GM12878 (cell line): ENCODE results near the gene TTC31. TPM values are rescaled to one million over a fixed set of nuclear protein-coding genes. Genes with fewer than 3 reads are reported as not detected.

Experiments
- ATAC-seq: fragments of 200-7000 bp; cut with Tn5 transposase; 3 replicates; pipeline ENCODE4 v1.9.1; 2020; ENCODE audit warnings: mild to moderate bottlenecking, moderate library complexity
- BruUV-seq: library from RNA; stranded (reverse); fragments of 400-500 nt; replicated peaks from 2 replicates; lab custom pipeline; 2021; lab: Mats Ljungman, UMichigan
- CTCF ChIA-PET: fragments of 300-600 bp; sonication (Branson Sonifier 250); formaldehyde crosslinking; extraction: SDS; loops from one replicate; lab custom pipeline; 2021; ENCODE audit warnings: inconsistent platforms; lab: Yijun Ruan, JAX
- POLR2A ChIA-PET: fragments of 350-600 bp; formaldehyde crosslinking; extraction: SDS; loops from one replicate; lab custom pipeline; 2021; ENCODE audit warnings: inconsistent platforms; lab: Charles Lee
- RAD21 ChIA-PET: fragments of 300-600 bp; sonication (Branson Sonifier 250); formaldehyde crosslinking; loops from one replicate; lab custom pipeline; 2023; ENCODE audit warnings: antibody characterized with exemption; ENCODE audit not compliant: unreplicated experiment; lab: Charles Lee
- SMC1A ChIA-PET: fragments of 300-600 bp; sonication (Branson Sonifier 250); formaldehyde crosslinking; loops from one replicate; lab custom pipeline; 2023; ENCODE audit not compliant: unreplicated experiment, uncharacterized antibody; lab: Charles Lee
- DNase-seq: peaks from one replicate; pipeline ENCODE4 v3.0.0-alpha.2; 2011; ENCODE audit warnings: low read depth, low spot score
- FAIRE-seq: peaks from 3 replicates; lab custom pipeline; 2011; peaks lifted over from hg19 to GRCh38; lab: Jason Lieb, UNC
- H2AFZ ChIP-seq: 2 replicates; pipeline ENCODE4 v1.6.0; 2011; ENCODE audit warnings: low read depth, low read length, control low read depth; ENCODE audit not compliant: control insufficient read depth
- H3K27ac ChIP-seq: 2 replicates; pipeline ENCODE4 v1.5.1; 2011; ENCODE audit warnings: control low read depth; ENCODE audit not compliant: control insufficient read depth, insufficient read depth
- H3K27me3 ChIP-seq, 2 experiments: replicated peaks in 1 of 2; 2 replicates each; pipeline versions ENCODE4 v1.6.0 to v1.6.1; 2011; ENCODE audit warnings: low read length in 1 of 2; ENCODE audit not compliant: control insufficient read depth in 2 of 2, insufficient read depth in 2 of 2
- H3K36me3 ChIP-seq, 2 experiments: 2 replicates each; pipeline ENCODE4 v1.5.1; 2011; ENCODE audit warnings: low read length in 1 of 2; ENCODE audit not compliant: control insufficient read depth in 2 of 2, insufficient read depth in 2 of 2
- H3K4me1 ChIP-seq: 2 replicates; pipeline ENCODE4 v1.6.1; 2011; ENCODE audit warnings: mild to moderate bottlenecking, low read length, moderate library complexity, mixed read lengths; ENCODE audit not compliant: control insufficient read depth, insufficient read depth
- H3K4me2 ChIP-seq: 2 replicates; pipeline ENCODE4 v1.6.0; 2011; ENCODE audit warnings: control low read depth; ENCODE audit not compliant: control insufficient read depth, insufficient read depth
- H3K4me3 ChIP-seq: fragments of 200-600 bp; sonication (generic); 2 replicates; pipeline ENCODE4 v1.5.1; 2016
- H3K79me2 ChIP-seq: 2 replicates; pipeline ENCODE4 v1.6.0; 2011; ENCODE audit warnings: low read length; ENCODE audit not compliant: control insufficient read depth, insufficient read depth
- H3K9ac ChIP-seq: 2 replicates; pipeline ENCODE4 v1.8.0; 2011; ENCODE audit warnings: low read length, control low read depth, mixed read lengths; ENCODE audit not compliant: control insufficient read depth, insufficient read depth
- H3K9me3 ChIP-seq: replicated peaks from 3 replicates; pipeline ENCODE4 v1.5.1; 2011; ENCODE audit warnings: mild to moderate bottlenecking, low read length; ENCODE audit not compliant: control insufficient read depth, insufficient read depth
- H4K20me1 ChIP-seq: 2 replicates; pipeline ENCODE4 v1.6.0; 2011; ENCODE audit not compliant: control insufficient read depth, insufficient read depth
- CEBPB ChIP-seq, 2 experiments: fragments of 150-350 bp in 1 of 2; IDR thresholded peaks; 2 replicates each; pipeline ENCODE4 v1.6.1; 2012 to 2014; ENCODE audit warnings: low read depth in 2 of 2, low read length in 2 of 2, borderline replicate concordance in 1 of 2, inconsistent platforms in 1 of 2
- DPF2 ChIP-seq: fragments of 450-650 bp; IDR thresholded peaks from 2 replicates; pipeline ENCODE4 v1.6.1; 2017; ENCODE audit warnings: mild to moderate bottlenecking
- EZH2 ChIP-seq: IDR thresholded peaks from 2 replicates; pipeline ENCODE4 v1.6.1; 2012; ENCODE audit warnings: low read depth, mild to moderate bottlenecking, control low read depth, inconsistent platforms, low read length, borderline replicate concordance; ENCODE audit not compliant: control insufficient read depth
- FOS ChIP-seq: IDR thresholded peaks from 3 replicates; pipeline ENCODE4 v1.6.1; 2011; ENCODE audit warnings: borderline replicate concordance; ENCODE audit not compliant: insufficient read length; ENCODE audit errors: extremely low read depth
- GATAD2B ChIP-seq: fragments of 450-650 bp; conservative IDR thresholded peaks from 2 replicates; pipeline ENCODE4 v1.6.1; 2017; ENCODE audit warnings: low read depth, mild to moderate bottlenecking, moderate library complexity
- HDAC6 ChIP-seq: fragments of 200-600 bp; sonication (generic); IDR thresholded peaks from one replicate; pipeline ENCODE4 v1.8.0; 2017; ENCODE audit warnings: antibody characterized with exemption; ENCODE audit not compliant: unreplicated experiment
- LARP7 ChIP-seq: fragments of 450-650 bp; IDR thresholded peaks from 2 replicates; pipeline ENCODE4 v1.6.1; 2017; ENCODE audit warnings: mild to moderate bottlenecking
- MXI1 ChIP-seq: fragments of 150-350 bp; IDR thresholded peaks from 2 replicates; pipeline ENCODE4 v1.6.1; 2011; ENCODE audit warnings: low read depth, mild to moderate bottlenecking, inconsistent platforms, low read length, improper control_type of control experiment
- NR2C1 ChIP-seq: fragments of 450-650 bp; IDR thresholded peaks from 2 replicates; pipeline ENCODE4 v1.6.1; 2017; ENCODE audit warnings: antibody characterized with exemption, mild to moderate bottlenecking, moderate library complexity
- PAX5 ChIP-seq: IDR thresholded peaks from 2 replicates; pipeline ENCODE4 v1.6.1; 2011; ENCODE audit warnings: low read depth, low read length, borderline replicate concordance
- PAX8 ChIP-seq: fragments of 450-650 bp; IDR thresholded peaks from 2 replicates; pipeline ENCODE4 v1.6.1; 2017; ENCODE audit warnings: mild to moderate bottlenecking, moderate library complexity
- POLR2A ChIP-seq: IDR thresholded peaks from 2 replicates; pipeline ENCODE4 v1.6.1; 2011; ENCODE audit warnings: low read depth, mild to moderate bottlenecking, low read length
- SIN3A ChIP-seq: IDR thresholded peaks from 2 replicates; pipeline ENCODE4 v1.6.1; 2012; ENCODE audit warnings: low read depth, low read length, improper control_type of control experiment
- SMAD5 ChIP-seq: IDR thresholded peaks from 2 replicates; pipeline ENCODE4 v1.6.1; 2016; ENCODE audit warnings: antibody characterized with exemption, low read depth
- SMARCA5 ChIP-seq: fragments of 450-650 bp; IDR thresholded peaks from 2 replicates; pipeline ENCODE4 v1.6.1; 2017; ENCODE audit warnings: mild to moderate bottlenecking
- SPI1 ChIP-seq: IDR thresholded peaks from 2 replicates; pipeline ENCODE4 v1.6.1; 2011; ENCODE audit warnings: low read depth, mild to moderate bottlenecking, low read length, moderate library complexity, borderline replicate concordance; ENCODE audit not compliant: insufficient read depth
- SUZ12 ChIP-seq: fragments of 200-600 bp; sonication (generic); IDR thresholded peaks from one replicate; pipeline ENCODE4 v1.6.1; 2018; ENCODE audit warnings: antibody characterized with exemption, mild to moderate bottlenecking; ENCODE audit not compliant: unreplicated experiment
- TBL1XR1 ChIP-seq: IDR thresholded peaks from 2 replicates; pipeline ENCODE4 v1.6.1; 2012; ENCODE audit warnings: low read depth, low read length, improper control_type of control experiment
- WGBS: methylation state at CpG from one replicate; pipeline ENCODE4 v1.1.6; 2016; ENCODE audit warnings: low lambda C conversion rate; ENCODE audit not compliant: insufficient replicate concordance, insufficient coverage; ENCODE audit errors: missing lambda C conversion rate; 5-methylcytosine and 5-hydroxymethylcytosine counted together
- in situ Hi-C: fragments of 300-500 bp; cut with MboI; formaldehyde crosslinking; loops from 9 replicates; pipeline ENCODE4 v1.14.3; 2018; ENCODE audit warnings: mixed read lengths
- intact Hi-C: fragments of 100-400 bp; cut with micrococcal nuclease; formaldehyde crosslinking; loops from one replicate; pipeline ENCODE4 v1.14.2; 2022; ENCODE audit not compliant: unreplicated experiment
- polyA plus RNA-seq, 11 experiments: library from polyadenylated mRNA; depleted of rRNA in 4 of 11; unstranded in 6 of 11; stranded (reverse) in 5 of 11; fragments of >200 nt; fragmentation: Nextera tagmentation in 4 of 11; fragmentation: Illumina TruSeq in 1 of 11; extraction: Ambion mirVana in 4 of 11; extraction: Trizol in 1 of 11; gene quantifications; 1 replicate in 1 of 11; 2 replicates in 10 of 11; pipeline versions ENCODE4 v1.2.1 to v1.2.3, GENCODE V29; 2011 to 2016; ENCODE audit warnings: inconsistent platforms in 2 of 11, missing spikeins in 2 of 11, low read depth in 1 of 11
- total RNA-seq, 4 experiments: library from RNA; depleted of rRNA in 3 of 4; stranded (reverse); fragments of >200 nt in 3 of 4; fragmentation: Illumina TruSeq in 1 of 4; extraction: Trizol in 1 of 4; gene quantifications; 2 replicates each; pipeline versions ENCODE4 v1.2.1 to v1.2.3, GENCODE V29; 2013 to 2021
- TF ChIP-seq, protein P1 (sequence below): fragments of 450-650 bp; formaldehyde crosslinking; IDR thresholded peaks from 2 replicates; pipeline ENCODE4 v1.5.0; 2022; ENCODE audit warnings: mild to moderate bottlenecking, missing genetic modification characterization

Gene TTC31
- total and polyA plus RNA-seq, 10 of the 15 experiments (the other 5 are each of a cell fraction or from before 2014, with no cell fraction given) = 6.5 to 34.9 (median 25.9) TPM

DNA sequence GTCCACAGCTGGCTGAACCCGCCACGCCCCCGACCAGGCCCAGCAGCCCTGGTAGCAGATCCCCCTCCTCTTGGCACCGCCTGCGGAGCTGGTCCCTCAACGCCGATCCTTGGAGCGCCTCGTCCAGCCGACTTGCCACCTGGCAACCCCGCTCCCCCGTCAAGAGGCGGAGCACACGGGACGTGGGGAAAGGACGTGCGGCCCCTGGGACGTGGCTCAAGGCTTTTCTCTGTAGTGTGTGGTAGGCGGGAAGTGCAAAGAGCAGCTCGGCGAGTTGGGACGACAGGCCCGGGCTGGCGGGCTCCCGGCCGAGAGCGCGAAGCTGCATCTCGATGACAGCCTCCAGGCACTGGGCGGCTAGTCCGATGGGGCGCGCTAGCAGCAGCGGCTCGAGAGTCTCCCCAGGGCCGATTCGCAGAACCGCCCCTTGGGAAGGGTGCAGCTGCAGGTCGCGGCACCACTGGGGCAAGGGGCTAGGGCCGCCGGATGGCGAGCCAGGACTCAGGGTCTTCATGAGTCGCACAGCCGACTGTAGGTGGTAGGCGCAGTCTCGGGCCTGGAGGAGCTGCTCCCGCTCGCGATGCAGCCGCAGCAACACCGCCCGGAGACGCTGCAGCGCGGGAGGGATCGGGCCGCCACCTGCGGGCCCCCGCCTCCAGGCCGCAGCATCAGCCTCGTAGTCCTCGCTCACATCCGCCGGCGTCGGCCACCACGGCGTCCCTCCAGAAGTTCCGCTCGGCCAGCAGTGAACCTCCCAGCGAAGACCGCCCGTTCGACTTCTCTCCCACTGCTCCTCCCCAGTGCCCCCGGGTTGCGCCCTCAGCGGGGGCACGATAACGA lies 700 bp upstream of the TTC31 start:
- WGBS = 1% methylated on average over 69 of the region's 80 CpGs
- TSS peak; percentile 83 for BruUV-seq
- Histone ChIP-seq H4K20me1 (no peaks in the 10 kb centered on the region; the same call in 1 of the 2 replicates), H3K4me3 (peak overlapping the region; percentile 97), H3K4me1 (peaks cover 13% of the 10 kb centered on the region), H2AFZ (peak overlapping the region; percentile 100), H3K9ac (peak overlapping the region; percentile 91), H3K9me3 (no peaks in the 10 kb centered on the region), H3K79me2 (peaks cover 27% of the 10 kb centered on the region), H3K4me2 (peak overlapping the region; percentile 96), H3K27me3 (no peaks in the 10 kb centered on the region; a peak in 1 of 4 replicates), H3K27ac (peak overlapping the region; percentile 96), H3K36me3 (no peaks in the 10 kb centered on the region)
- in situ Hi-C loops = loop anchor here (10.0 kb wide), 1 partner anchor 103 kb away; no protein-coding TSS in a partner anchor
- ATAC-seq (peak; percentile 76), DNase-seq (no peak), FAIRE-seq (no peak)
- CTCF ChIA-PET = interaction anchor here (0.5 to 19.4 kb wide), 28 partner anchors 8 to 147 kb away, joined by 3 to 280 read pairs (median 5); partner anchors contain the start of genes AUP1, DQX1, HTRA2 and INO80B
- RAD21 ChIA-PET = interaction anchor here (0.6 to 5.9 kb wide), 19 partner anchors 10 to 658 kb away, joined by 3 to 121 read pairs (median 4); partner anchors contain the start of genes AUP1, DQX1, HTRA2 and INO80B
- POLR2A ChIA-PET = interaction anchor here (0.6 to 3.6 kb wide), 16 partner anchors 8 to 119 kb away, joined by 3 to 44 read pairs (median 5); partner anchors contain the start of genes AUP1, HTRA2, INO80B and MOGS
- SMC1A ChIA-PET = interaction anchor here (1.0 to 5.7 kb wide), 16 partner anchors 9 to 144 kb away, joined by 3 to 128 read pairs (median 6); partner anchors contain the start of genes HTRA2, INO80B, MRPL53 and WBP1
- intact Hi-C loops = loop anchor here (1.0 to 2.0 kb wide), 2 partner anchors 21 to 24 kb away; partner anchors contain the start of gene WBP1
- no peak for TF ChIP-seq PAX8
- peak; percentile 8; the same call in 1 of the 2 replicates for TF ChIP-seq MXI1
- 0 out of 2 replicates have a peak, but pooled peaks have one; percentile 21 for TF ChIP-seq TBL1XR1
- TF ChIP-seq SIN3A = 0 out of 2 replicates have a peak, but pooled peaks have one; percentile 12
- no peak for TF ChIP-seq HDAC6
- no peak for TF ChIP-seq CEBPB (IDR thresholded peaks at IDR 0.05; ENCODE audit: borderline replicate concordance in 1 of 2, low read depth in 2 of 2, low read length in 2 of 2)
- no peak for TF ChIP-seq EZH2
- peak; percentile 64 for TF ChIP-seq LARP7
- peak; percentile 65; the same call in 1 of the 2 replicates for TF ChIP-seq POLR2A
- TF ChIP-seq DPF2 = peak; percentile 54; the same call in 1 of the 2 replicates
- TF ChIP-seq SMAD5 = no peak
- peak; percentile 68 for TF ChIP-seq GATAD2B
- TF ChIP-seq PAX5 = no peak
- 0 out of 2 replicates have a peak, but pooled peaks have one; percentile 20 for TF ChIP-seq SMARCA5
- no peak for TF ChIP-seq FOS
- TF ChIP-seq, protein P1, sequence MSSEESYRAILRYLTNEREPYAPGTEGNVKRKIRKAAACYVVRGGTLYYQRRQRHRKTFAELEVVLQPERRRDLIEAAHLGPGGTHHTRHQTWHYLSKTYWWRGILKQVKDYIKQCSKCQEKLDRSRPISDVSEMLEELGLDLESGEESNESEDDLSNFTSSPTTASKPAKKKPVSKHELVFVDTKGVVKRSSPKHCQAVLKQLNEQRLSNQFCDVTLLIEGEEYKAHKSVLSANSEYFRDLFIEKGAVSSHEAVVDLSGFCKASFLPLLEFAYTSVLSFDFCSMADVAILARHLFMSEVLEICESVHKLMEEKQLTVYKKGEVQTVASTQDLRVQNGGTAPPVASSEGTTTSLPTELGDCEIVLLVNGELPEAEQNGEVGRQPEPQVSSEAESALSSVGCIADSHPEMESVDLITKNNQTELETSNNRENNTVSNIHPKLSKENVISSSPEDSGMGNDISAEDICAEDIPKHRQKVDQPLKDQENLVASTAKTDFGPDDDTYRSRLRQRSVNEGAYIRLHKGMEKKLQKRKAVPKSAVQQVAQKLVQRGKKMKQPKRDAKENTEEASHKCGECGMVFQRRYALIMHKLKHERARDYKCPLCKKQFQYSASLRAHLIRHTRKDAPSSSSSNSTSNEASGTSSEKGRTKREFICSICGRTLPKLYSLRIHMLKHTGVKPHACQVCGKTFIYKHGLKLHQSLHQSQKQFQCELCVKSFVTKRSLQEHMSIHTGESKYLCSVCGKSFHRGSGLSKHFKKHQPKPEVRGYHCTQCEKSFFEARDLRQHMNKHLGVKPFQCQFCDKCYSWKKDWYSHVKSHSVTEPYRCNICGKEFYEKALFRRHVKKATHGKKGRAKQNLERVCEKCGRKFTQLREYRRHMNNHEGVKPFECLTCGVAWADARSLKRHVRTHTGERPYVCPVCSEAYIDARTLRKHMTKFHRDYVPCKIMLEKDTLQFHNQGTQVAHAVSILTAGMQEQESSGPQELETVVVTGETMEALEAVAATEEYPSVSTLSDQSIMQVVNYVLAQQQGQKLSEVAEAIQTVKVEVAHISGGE (CRISPR knock-in tag) = peak; percentile 69; the same call in 1 of the 2 replicates
- TF ChIP-seq SUZ12 = no peak
- TF ChIP-seq NR2C1 = no peak
- TF ChIP-seq SPI1 = 0 out of 2 replicates have a peak, but pooled peaks have one; percentile 2
